NCI-H1694 treated with DMSO at 0.1 percent for 48 hours (cell line): ENCODE results near the gene C1GALT1C1L.
"Not testable (repeated sequence)": the region's sequence is repeated elsewhere in the genome, so short reads cannot be mapped to it uniquely, and the experiment has no call there.

Experiments
- DNase-seq: peaks from one replicate; lab custom pipeline; 2025; lab: John Stamatoyannopoulos, UW

C1GALT1C1L gene

GRCh38 chr2:43653506-43653905, 22.7 kb downstream of the C1GALT1C1L start:
- no peak for DNase-seq

- DNase-seq = no peak
These were observed 27.1 kb downstream of the C1GALT1C1L start for GRCh38 chr2:43648994-43649701.

- DNase-seq = no peak
These were observed 32.5 kb downstream of the C1GALT1C1L start for GRCh38 chr2:43643680-43644079.

- no peak for DNase-seq
These were observed 33.9 kb downstream of the C1GALT1C1L start for GRCh38 chr2:43642363-43642762.

GRCh38 chr2:43637030-43637803, 39.0 kb downstream of the C1GALT1C1L start, which contains the start of gene PLEKHH2:
Gene PLEKHH2, plus strand, starts transcription at chr2:43637260. Its CDS starts 7,414 bp downstream, at chr2:43644674.
- DNase-seq = peak; percentile 53

GRCh38 chr2:43636621-43637020, 39.6 kb downstream of the C1GALT1C1L start:
- no peak for DNase-seq

GRCh38 chr2:43636153-43636552, 40.1 kb downstream of the C1GALT1C1L start:
- not testable (repeated sequence) for DNase-seq

GRCh38 chr2:43634604-43635306, 41.5 kb downstream of the C1GALT1C1L start:
- no peak for DNase-seq

GRCh38 chr2:43631618-43632317, 44.5 kb downstream of the C1GALT1C1L start:
- DNase-seq = no peak
